Spleen (tissue), 7 donors: ENCODE results near the gene RAB30.

Experiments used
- CTCF ChIP-seq, 11 experiments: fragments of 200-600 bp in 7 of 11; fragments of 450-650 bp in 4 of 11; sonication (generic) in 4 of 11; IDR thresholded peaks in 8 of 11; conservative IDR thresholded peaks in 3 of 11; 1 replicate in 7 of 11; 2 replicates in 4 of 11; pipeline versions ENCODE4 v1.4.0 to v1.8.0; 2016 to 2021; ENCODE audit warnings: antibody characterized with exemption in 11 of 11, inconsistent platforms in 4 of 11, mild to moderate bottlenecking in 1 of 11
- POLR2A ChIP-seq, 3 donors: fragments of 450-650 bp; IDR thresholded peaks; one replicate each; pipeline ENCODE4 v1.5.1; 2017; ENCODE audit warnings: antibody characterized with exemption in 3 of 3, mild to moderate bottlenecking in 1 of 3
- donor health status: DM: no; HTN: no; CAD: no; lungs with moderate emphysema.
- donor health status: DM: no; HTN: no; CAD: no.
- donor health status: DM: no; HTN: no; CAD: no.

- TF ChIP-seq POLR2A (IDR thresholded peaks at IDR 0.05) (no peak), CTCF (IDR thresholded peaks at IDR 0.05 in 8 of 11, conservative IDR thresholded peaks at IDR 0.05 in 3 of 11) (no peak)
Observed at GRCh38 chr11:83023410-83023809, 48.3 kb downstream of the RAB30 start.
